AG09319 (cell line): ENCODE measurements around the gene PLEKHA3.

ENCODE experiments used
- DNase-seq: peaks from one replicate; pipeline ENCODE4 v3.0.0-alpha.2; 2010; ENCODE audit warnings: low read depth; ENCODE audit errors: extremely low read depth
- CTCF ChIP-seq: IDR thresholded peaks from 2 replicates; pipeline ENCODE4 v1.5.1; 2011; ENCODE audit warnings: low read depth, mild to moderate bottlenecking, inconsistent platforms, low read length, moderate library complexity

PLEKHA3 gene

GRCh38 chr2:178480227-178481181 is at the start of gene PLEKHA3:
Gene PLEKHA3 (plus strand): TSS chr2:178480457. CDS start chr2:178480870, 413 bp downstream.
- peak; percentile 90 for DNase-seq
- no peak for TF ChIP-seq CTCF

- no peak for DNase-seq
- TF ChIP-seq CTCF: no peak
These were observed 43.6 kb upstream of the PLEKHA3 start for GRCh38 chr2:178436662-178437061.

GRCh38 chr2:178441426-178441825 is 38.8 kb upstream of the PLEKHA3 start:
- DNase-seq: no peak
- TF ChIP-seq CTCF: no peak

- no peak for DNase-seq
- no peak for TF ChIP-seq CTCF
These were observed 31.1 kb upstream of the PLEKHA3 start for GRCh38 chr2:178448968-178449661.

- no peak for TF ChIP-seq CTCF
- DNase-seq: no peak
These were observed 30.3 kb upstream of the PLEKHA3 start for GRCh38 chr2:178449700-178450523.

- no peak for TF ChIP-seq CTCF
- DNase-seq: no peak
These were observed 29.8 kb upstream of the PLEKHA3 start for GRCh38 chr2:178450524-178450773.
